Gastroesophageal sphincter (tissue), 3 donors: ENCODE results near the gene PHPT1.

Experiments used
- CTCF ChIP-seq, 4 experiments: fragments of 200-600 bp in 2 of 4; fragments of 450-650 bp in 2 of 4; sonication (generic) in 1 of 4; IDR thresholded peaks; one replicate each; pipeline ENCODE4 v1.5.1; 2017 to 2019; ENCODE audit warnings: antibody characterized with exemption in 4 of 4, mild to moderate bottlenecking in 2 of 4, moderate library complexity in 2 of 4
- POLR2AphosphoS5 ChIP-seq: sonication (generic); formaldehyde crosslinking; IDR thresholded peaks from one replicate; pipeline ENCODE4 v1.6.1; 2017; ENCODE audit warnings: antibody characterized with exemption

- TF ChIP-seq CTCF (IDR thresholded peaks at IDR 0.05) (no peak), POLR2AphosphoS5 (no peak)
These were observed 43.1 kb upstream of the PHPT1 start for GRCh38 chr9:136806067-136806466.
